ENCODE data around the gene GOLGA6L6.
"Not testable (repeated sequence)": the region's sequence is repeated elsewhere in the genome, so short reads cannot be mapped to it uniquely, and the experiment has no call there.

- not testable (repeated sequence) for TF ChIP-seq CTCF (conservative IDR thresholded peaks at IDR 0.05; ENCODE audit: low read depth, low read length); EZH2 (IDR thresholded peaks at IDR 0.05; ENCODE audit: low read length, unreplicated experiment); EZH2phosphoT487 (IDR thresholded peaks at IDR 0.05; ENCODE audit: borderline replicate concordance, low read length)
These were observed 40.6 kb upstream of the GOLGA6L6 start for GRCh38 chr15:20582109-20582725.

Data from PC-3 (cell line).